Adrenal gland (tissue), 5 donors: ENCODE results near the gene STX2.

Experiments
- CTCF ChIP-seq, 6 experiments: fragments of 450-650 bp in 4 of 6; fragments of 200-600 bp in 2 of 6; sonication (generic) in 1 of 6; IDR thresholded peaks; 1 replicate in 5 of 6; 2 replicates in 1 of 6; pipeline versions ENCODE4 v1.5.1 to v1.8.0; 2016 to 2021; ENCODE audit warnings: antibody characterized with exemption in 6 of 6, mild to moderate bottlenecking in 2 of 6, moderate library complexity in 1 of 6
- POLR2A ChIP-seq, 2 donors: fragments of 450-650 bp; IDR thresholded peaks; one replicate each; pipeline ENCODE4 v1.6.1; 2017; ENCODE audit warnings: antibody characterized with exemption in 2 of 2, mild to moderate bottlenecking in 2 of 2, moderate library complexity in 1 of 2
- donor health status: DM: no; HTN: no; CAD: no.

- no peak for TF ChIP-seq CTCF (IDR thresholded peaks at IDR 0.05)
- TF ChIP-seq POLR2A (IDR thresholded peaks at IDR 0.05) = no peak
Measured at GRCh38 chr12:130877333-130877732, 38.3 kb upstream of the STX2 start.
